Measurements from ENCODE around the gene MCAM. TPM values are rescaled to one million over a fixed set of nuclear protein-coding genes. Genes with fewer than 3 reads are reported as not detected.

The MCAM gene
- total and polyA plus RNA-seq, 7 donors = 15.4 to 71.1 (median 27.4) TPM

DNA sequence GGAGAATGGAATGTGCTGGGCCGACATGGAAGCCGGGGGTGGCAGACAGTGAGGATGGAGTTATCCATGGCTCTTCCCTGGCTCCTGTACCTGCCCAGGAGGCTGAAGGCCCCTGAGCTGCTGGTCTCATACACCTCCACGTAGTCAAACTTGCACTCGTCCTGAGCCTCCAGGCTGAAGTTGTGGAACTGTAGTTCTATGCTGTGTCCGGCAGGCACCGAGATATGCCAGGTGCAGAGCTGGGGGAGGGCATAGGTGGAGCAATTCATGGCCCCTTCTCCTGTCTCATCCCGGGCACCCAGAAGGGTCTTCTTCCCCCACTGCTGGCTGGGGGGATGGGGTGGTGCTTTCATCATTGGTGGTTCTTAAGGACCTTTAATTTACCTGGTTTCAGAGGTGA is 26.8 kb upstream of the MCAM start:
- 89 to 91% (median 91%) methylated on average over 7 of the region's 7 CpGs for WGBS, 3 donors
- DNase-seq (no peak), ATAC-seq (no peak)
- peaks cover 24% of the 10 kb centered on the region for H3K4me1 ChIP-seq
- intact Hi-C loops (cut with DNase I) = no loop called here
- no peak overlapping the region for H3K27ac ChIP-seq
- TF ChIP-seq, protein P1, sequence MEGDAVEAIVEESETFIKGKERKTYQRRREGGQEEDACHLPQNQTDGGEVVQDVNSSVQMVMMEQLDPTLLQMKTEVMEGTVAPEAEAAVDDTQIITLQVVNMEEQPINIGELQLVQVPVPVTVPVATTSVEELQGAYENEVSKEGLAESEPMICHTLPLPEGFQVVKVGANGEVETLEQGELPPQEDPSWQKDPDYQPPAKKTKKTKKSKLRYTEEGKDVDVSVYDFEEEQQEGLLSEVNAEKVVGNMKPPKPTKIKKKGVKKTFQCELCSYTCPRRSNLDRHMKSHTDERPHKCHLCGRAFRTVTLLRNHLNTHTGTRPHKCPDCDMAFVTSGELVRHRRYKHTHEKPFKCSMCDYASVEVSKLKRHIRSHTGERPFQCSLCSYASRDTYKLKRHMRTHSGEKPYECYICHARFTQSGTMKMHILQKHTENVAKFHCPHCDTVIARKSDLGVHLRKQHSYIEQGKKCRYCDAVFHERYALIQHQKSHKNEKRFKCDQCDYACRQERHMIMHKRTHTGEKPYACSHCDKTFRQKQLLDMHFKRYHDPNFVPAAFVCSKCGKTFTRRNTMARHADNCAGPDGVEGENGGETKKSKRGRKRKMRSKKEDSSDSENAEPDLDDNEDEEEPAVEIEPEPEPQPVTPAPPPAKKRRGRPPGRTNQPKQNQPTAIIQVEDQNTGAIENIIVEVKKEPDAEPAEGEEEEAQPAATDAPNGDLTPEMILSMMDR (IDR thresholded peaks at IDR 0.05) = no peak
- no peaks in the 10 kb centered on the region for H3K9me3 ChIP-seq
- H3K36me3 ChIP-seq (ENCODE audit: insufficient read depth in 1 of 2, low read depth in 1 of 2) = no peaks in the 10 kb centered on the region
- H3K4me3 ChIP-seq = no peak overlapping the region
- peaks cover 0 to 4% (median 0%) of the 10 kb centered on the region in 3 donors for H3K27me3 ChIP-seq (ENCODE audit: insufficient read depth in 3 of 3, low read length in 2 of 3)

DNA sequence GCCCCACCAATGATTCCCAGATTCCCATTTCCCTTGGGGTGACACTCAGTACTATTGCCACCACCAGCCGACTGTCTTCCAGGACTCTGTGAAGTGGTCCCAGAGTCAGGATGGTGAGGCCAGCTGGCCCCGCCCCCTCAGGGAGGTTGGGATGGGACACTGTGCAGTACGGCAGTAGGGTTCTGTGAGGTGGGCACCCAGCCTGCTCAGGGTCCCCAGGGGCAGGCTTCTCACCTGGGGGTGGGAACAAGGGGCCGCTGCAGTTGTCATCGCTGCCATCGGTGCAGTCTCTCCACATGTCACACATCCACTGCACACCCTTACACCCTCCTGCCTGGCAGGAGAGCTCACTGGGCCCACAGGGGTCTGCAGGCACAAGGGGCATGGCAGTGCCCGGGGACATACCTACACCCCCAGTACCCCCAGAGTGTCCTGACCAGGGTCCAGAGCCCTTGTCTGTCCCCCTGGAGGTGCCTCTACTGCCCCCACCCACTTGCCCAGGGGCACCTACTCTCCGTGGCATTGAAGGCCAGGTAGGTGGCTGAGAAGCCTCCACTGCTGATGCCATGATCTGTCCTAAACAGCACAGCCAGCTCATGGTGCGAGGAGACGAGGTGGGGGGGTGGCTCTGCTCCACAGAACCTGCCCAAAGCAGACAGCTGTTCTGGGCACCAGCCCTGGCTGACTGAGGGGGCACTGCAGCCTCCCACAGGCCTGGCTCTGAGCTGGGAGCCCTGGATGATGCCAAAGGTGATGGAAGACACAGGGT is 25.6 kb upstream of the MCAM start:
- no peaks in the 10 kb centered on the region for H3K36me3 ChIP-seq (ENCODE audit: insufficient read depth in 1 of 2, low read depth in 1 of 2)
- DNase-seq = no peak
- no peak overlapping the region for H3K27ac ChIP-seq
- 67 to 81% (median 80%) methylated on average over 9 to 10 of the region's 10 CpGs for WGBS, 3 donors
- H3K4me3 ChIP-seq = no peak overlapping the region
- no peak for ATAC-seq
- peaks cover 0 to 4% (median 0%) of the 10 kb centered on the region in 3 donors for H3K27me3 ChIP-seq (ENCODE audit: insufficient read depth in 3 of 3, low read length in 2 of 3)
- peaks cover 35% of the 10 kb centered on the region for H3K4me1 ChIP-seq
- intact Hi-C loops (cut with DNase I) = no loop called here
- TF ChIP-seq, protein P1 (IDR thresholded peaks at IDR 0.05) = no peak
- H3K9me3 ChIP-seq = no peaks in the 10 kb centered on the region

DNA sequence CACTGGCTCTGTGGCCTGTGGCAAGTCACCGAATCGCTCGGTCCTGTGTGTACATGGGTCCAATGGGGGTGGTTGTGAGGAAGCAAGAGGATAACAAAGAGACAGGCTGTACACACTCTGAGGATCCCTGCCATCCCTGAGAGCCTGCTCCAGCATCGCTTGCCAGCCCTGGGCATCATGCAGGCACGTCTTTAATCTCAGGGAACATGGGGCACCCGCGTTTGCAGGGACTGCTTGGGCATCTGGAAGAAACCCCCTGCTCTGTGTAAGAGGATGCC is 25.0 kb upstream of the MCAM start:
- no peaks in the 10 kb centered on the region for H3K9me3 ChIP-seq
- H3K27me3 ChIP-seq (ENCODE audit: insufficient read depth in 3 of 3, low read length in 2 of 3) = peaks cover 0 to 4% (median 0%) of the 10 kb centered on the region in 3 donors
- H3K4me3 ChIP-seq = no peak overlapping the region
- H3K4me1 ChIP-seq = peaks cover 41% of the 10 kb centered on the region
- 58 to 83% (median 71%) methylated on average over 7 of the region's 7 CpGs for WGBS, 3 donors
- H3K36me3 ChIP-seq (ENCODE audit: insufficient read depth in 1 of 2, low read depth in 1 of 2) = peaks cover 0 to under 1% of the 10 kb centered on the region in 2 donors
- H3K27ac ChIP-seq = no peak overlapping the region
- intact Hi-C loops (cut with DNase I) = no loop called here
- TF ChIP-seq, protein P1 (IDR thresholded peaks at IDR 0.05) = no peak
- DNase-seq = no peak
- ATAC-seq = no peak

DNA sequence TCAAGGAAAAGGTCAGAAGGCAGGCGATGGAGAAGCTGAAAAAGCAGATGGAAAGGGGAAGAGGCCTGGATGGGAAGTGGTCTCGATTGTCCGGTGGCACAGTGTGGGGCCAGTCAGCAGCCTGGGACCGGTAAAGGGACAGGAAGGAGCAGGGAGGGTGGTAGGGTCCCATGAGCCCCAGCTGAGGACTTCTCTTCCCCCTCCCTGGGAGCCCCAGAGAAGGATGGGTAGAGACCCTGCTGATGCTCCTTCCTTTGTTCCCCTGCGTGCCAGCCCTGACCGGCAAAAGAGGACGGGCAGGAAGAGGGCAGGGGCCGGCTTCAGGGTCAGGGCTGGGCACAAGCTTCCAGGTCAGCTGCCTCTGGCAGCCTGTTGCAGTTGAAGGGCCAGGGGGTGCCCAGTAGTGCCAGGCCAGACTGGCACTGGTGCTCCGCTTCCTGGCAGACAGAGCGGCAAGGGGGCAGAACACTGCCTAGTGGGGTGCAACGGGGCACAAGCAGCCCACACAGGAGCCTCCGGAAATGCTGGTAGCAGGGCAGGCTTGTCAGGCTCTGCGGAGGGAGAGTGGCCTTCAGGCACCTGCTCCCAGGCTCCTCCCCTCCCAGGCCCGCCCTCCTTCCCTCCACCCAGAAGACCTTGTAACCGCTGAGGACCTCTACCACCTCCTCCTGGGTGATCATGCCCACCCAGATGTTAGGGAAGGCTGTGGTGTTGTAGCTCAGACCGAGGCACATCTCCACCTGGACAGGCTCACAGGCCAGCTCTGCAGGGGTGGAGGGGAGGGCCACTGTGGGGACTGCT is 24.5 kb upstream of the MCAM start:
- Histone ChIP-seq H3K4me1 (peaks cover 46% of the 10 kb centered on the region), H3K36me3 (ENCODE audit: insufficient read depth in 1 of 2, low read depth in 1 of 2) (peaks cover 0 to 6% of the 10 kb centered on the region in 2 donors), H3K27ac (peak overlapping the region; percentile 76), H3K4me3 (peak overlapping the region; percentile 76), H3K27me3 (ENCODE audit: insufficient read depth in 3 of 3, low read length in 2 of 3) (peaks cover 0 to 4% (median 0%) of the 10 kb centered on the region in 3 donors), H3K9me3 (no peaks in the 10 kb centered on the region)
- 45 to 54% (median 48%) methylated on average over 13 to 16 of the region's 16 CpGs for WGBS, 3 donors
- ATAC-seq (no peak), DNase-seq (no peak)
- intact Hi-C loops (cut with DNase I) = no loop called here
- TF ChIP-seq, protein P1 (IDR thresholded peaks at IDR 0.05) = no peak

All from psoas muscle (tissue), 8 donors.